ENCODE results near the gene TNS3. TPM values are rescaled to one million over a fixed set of nuclear protein-coding genes. Genes with fewer than 3 reads are reported as not detected.

Gene TNS3
- total RNA-seq, 1 experiment from 2014 or later: 135 TPM

DNA sequence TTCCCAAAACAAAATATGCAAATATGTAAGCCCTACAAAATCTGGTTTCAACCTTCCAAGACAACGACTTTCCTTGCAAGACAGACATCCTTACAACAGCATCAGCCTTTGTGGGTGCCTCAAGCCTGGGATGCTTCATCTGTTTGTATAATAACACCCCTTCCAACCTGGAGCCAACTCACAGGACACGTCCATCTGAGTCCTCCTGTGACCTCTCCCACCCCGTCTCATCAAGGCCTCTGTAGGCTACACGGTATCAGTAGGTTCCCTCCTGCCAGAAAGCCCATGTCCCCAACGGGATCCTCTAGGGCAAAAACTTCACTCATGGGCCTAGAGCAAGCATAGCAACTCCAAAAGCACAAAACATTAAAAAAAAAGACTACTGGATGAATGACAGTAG is 173.2 kb downstream of the TNS3 start:
- H3K27ac Mint-ChIP-seq (ENCODE audit: unreplicated experiment): no peak overlapping the region
- BruUV-seq (replicated peaks): no TSS peak
- no peak for DNase-seq
- CTCF ChIA-PET: no interaction called here
- no peaks in the 10 kb centered on the region for H3K4me1 Mint-ChIP-seq (ENCODE audit: low read depth, unreplicated experiment)
- no peak overlapping the region for H3K4me3 Mint-ChIP-seq (ENCODE audit: low read depth, unreplicated experiment)
- intact Hi-C loops (cut with micrococcal nuclease; ENCODE audit: unreplicated experiment): no loop called here
- H3K36me3 Mint-ChIP-seq (ENCODE audit: insufficient read depth, unreplicated experiment): peaks cover 40% of the 10 kb centered on the region
- H3K27me3 Mint-ChIP-seq (ENCODE audit: unreplicated experiment): no peaks in the 10 kb centered on the region
- TF ChIP-seq, protein P1, sequence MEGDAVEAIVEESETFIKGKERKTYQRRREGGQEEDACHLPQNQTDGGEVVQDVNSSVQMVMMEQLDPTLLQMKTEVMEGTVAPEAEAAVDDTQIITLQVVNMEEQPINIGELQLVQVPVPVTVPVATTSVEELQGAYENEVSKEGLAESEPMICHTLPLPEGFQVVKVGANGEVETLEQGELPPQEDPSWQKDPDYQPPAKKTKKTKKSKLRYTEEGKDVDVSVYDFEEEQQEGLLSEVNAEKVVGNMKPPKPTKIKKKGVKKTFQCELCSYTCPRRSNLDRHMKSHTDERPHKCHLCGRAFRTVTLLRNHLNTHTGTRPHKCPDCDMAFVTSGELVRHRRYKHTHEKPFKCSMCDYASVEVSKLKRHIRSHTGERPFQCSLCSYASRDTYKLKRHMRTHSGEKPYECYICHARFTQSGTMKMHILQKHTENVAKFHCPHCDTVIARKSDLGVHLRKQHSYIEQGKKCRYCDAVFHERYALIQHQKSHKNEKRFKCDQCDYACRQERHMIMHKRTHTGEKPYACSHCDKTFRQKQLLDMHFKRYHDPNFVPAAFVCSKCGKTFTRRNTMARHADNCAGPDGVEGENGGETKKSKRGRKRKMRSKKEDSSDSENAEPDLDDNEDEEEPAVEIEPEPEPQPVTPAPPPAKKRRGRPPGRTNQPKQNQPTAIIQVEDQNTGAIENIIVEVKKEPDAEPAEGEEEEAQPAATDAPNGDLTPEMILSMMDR (IDR thresholded peaks at IDR 0.05; ENCODE audit: unreplicated experiment): no peak
- no peaks in the 10 kb centered on the region for H3K9me3 Mint-ChIP-seq (ENCODE audit: low read depth, unreplicated experiment)

DNA sequence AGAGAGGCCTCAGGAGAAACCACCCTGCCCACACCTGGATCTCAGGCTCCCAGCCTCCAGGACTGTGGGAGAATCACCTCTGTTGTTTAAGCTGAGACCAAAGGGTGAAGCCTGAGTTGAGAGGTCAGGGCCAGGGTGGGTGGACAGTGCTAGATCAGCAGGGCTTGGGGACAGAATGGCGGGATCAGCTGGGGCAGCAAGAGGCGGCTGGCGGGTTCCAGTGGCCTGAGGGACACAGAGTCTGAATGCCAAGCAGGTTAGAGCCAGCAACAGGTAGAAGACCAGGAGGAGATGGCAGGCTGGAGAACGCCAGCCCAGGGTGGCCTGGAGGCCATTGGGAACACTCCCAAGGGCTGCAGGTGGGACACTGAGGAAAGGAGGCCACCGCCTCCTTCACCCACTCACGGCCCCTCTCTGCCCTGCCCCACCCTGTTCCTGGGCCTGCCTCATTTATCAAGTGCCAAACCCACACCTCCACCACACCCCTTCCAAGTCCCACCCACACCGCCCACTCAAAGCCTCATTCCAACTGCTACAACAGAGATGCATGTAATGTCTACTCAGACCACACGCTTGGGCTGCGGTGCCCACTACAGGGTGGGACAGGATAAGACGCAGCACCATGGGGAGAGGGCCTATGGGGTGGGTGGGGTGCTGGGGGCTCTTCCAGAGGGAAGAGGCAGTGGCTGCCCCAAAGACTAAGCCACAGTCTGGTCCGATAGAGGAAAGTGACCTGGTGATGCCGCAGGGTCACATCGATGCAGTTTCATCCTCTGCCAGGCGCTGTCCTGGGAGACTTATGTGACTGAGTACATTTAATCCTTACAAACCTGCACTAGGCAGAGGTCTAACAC is 173.9 kb downstream of the TNS3 start:
- BruUV-seq (replicated peaks): no TSS peak
- H3K4me3 Mint-ChIP-seq (ENCODE audit: low read depth, unreplicated experiment): no peak overlapping the region
- no peaks in the 10 kb centered on the region for H3K4me1 Mint-ChIP-seq (ENCODE audit: low read depth, unreplicated experiment)
- DNase-seq: no peak
- intact Hi-C loops (cut with micrococcal nuclease; ENCODE audit: unreplicated experiment): no loop called here
- H3K27me3 Mint-ChIP-seq (ENCODE audit: unreplicated experiment): no peaks in the 10 kb centered on the region
- H3K9me3 Mint-ChIP-seq (ENCODE audit: low read depth, unreplicated experiment): no peaks in the 10 kb centered on the region
- H3K27ac Mint-ChIP-seq (ENCODE audit: unreplicated experiment): no peak overlapping the region
- CTCF ChIA-PET: no interaction called here
- H3K36me3 Mint-ChIP-seq (ENCODE audit: insufficient read depth, unreplicated experiment): peaks cover 33% of the 10 kb centered on the region
- TF ChIP-seq, protein P1 (IDR thresholded peaks at IDR 0.05; ENCODE audit: unreplicated experiment): no peak

DNA sequence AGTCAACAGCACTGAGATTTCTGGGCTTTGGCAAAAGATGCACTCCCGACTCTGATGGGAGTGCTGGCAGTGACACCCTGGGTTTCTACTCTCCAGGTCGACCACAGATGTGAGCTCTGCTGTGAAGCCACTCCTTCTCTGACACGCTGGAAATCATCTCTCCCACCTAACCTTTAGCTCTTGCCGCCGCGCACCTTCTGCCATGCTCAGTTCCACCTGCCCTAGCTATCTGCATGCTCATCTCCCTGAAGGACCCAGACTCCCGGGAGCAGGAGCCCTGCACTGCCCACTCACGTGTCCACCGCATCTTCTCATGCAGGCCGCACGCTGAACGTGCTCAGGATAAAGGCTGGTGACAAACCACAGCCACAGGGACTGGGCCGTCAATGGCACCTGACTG is 174.8 kb downstream of the TNS3 start:
- Mint-ChIP-seq H3K36me3 (ENCODE audit: insufficient read depth, unreplicated experiment) (peaks cover 26% of the 10 kb centered on the region), H3K27ac (ENCODE audit: unreplicated experiment) (no peak overlapping the region), H3K27me3 (ENCODE audit: unreplicated experiment) (no peaks in the 10 kb centered on the region), H3K4me3 (ENCODE audit: low read depth, unreplicated experiment) (no peak overlapping the region), H3K4me1 (ENCODE audit: low read depth, unreplicated experiment) (no peaks in the 10 kb centered on the region), H3K9me3 (ENCODE audit: low read depth, unreplicated experiment) (no peaks in the 10 kb centered on the region)
- no peak for DNase-seq
- no TSS peak for BruUV-seq (replicated peaks)
- CTCF ChIA-PET: no interaction called here
- intact Hi-C loops (cut with micrococcal nuclease; ENCODE audit: unreplicated experiment): no loop called here
- TF ChIP-seq, protein P1 (IDR thresholded peaks at IDR 0.05; ENCODE audit: unreplicated experiment): no peak

DNA sequence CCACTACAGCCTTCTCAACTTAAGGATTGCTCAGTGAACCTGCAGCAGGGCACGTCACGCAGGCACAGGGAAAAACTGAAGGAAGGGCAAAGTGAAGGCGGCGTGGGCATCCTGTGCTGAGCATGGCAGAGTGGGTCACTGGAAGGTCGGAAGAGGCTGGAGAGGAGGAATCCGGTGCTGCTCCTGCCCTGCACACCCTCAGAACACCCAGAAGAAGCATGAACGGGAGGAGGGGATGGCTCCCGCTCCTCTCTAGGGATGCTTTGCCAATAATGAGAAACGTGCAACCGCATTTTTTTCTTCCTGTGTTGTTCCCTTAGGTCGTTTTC is 175.1 kb downstream of the TNS3 start:
- H3K27me3 Mint-ChIP-seq (ENCODE audit: unreplicated experiment): no peaks in the 10 kb centered on the region
- H3K4me3 Mint-ChIP-seq (ENCODE audit: low read depth, unreplicated experiment): no peak overlapping the region
- no peak overlapping the region for H3K27ac Mint-ChIP-seq (ENCODE audit: unreplicated experiment)
- no peaks in the 10 kb centered on the region for H3K9me3 Mint-ChIP-seq (ENCODE audit: low read depth, unreplicated experiment)
- CTCF ChIA-PET: no interaction called here
- DNase-seq: no peak
- TF ChIP-seq, protein P1 (IDR thresholded peaks at IDR 0.05; ENCODE audit: unreplicated experiment): no peak
- no peaks in the 10 kb centered on the region for H3K4me1 Mint-ChIP-seq (ENCODE audit: low read depth, unreplicated experiment)
- H3K36me3 Mint-ChIP-seq (ENCODE audit: insufficient read depth, unreplicated experiment): peaks cover 22% of the 10 kb centered on the region
- no TSS peak for BruUV-seq (replicated peaks)
- intact Hi-C loops (cut with micrococcal nuclease; ENCODE audit: unreplicated experiment): no loop called here
